ACHN (cell line): ENCODE measurements around the gene FXYD6.
"Not testable (repeated sequence)": the region's sequence is repeated elsewhere in the genome, so short reads cannot be mapped to it uniquely, and the experiment has no call there.

Experiments used
- DNase-seq: peaks from one replicate; pipeline ENCODE4 v3.0.0-alpha.2; 2015
- in situ Hi-C: cut with HindIII; loops from 2 replicates; pipeline ENCODE4 v1.10.0; 2017; ENCODE audit warnings: low sequenced_read_pairs, low pct_ligation_motif_present, low pct_unique_long_range_greater_than_20kb

The FXYD6 gene

GRCh38 chr11:117874253-117874909 lies 2.1 kb downstream of the FXYD6 start:
- DNase-seq = no peak
- in situ Hi-C loops = no loop called here

GRCh38 chr11:117873828-117874125 lies 2.7 kb downstream of the FXYD6 start:
- DNase-seq = no peak
- in situ Hi-C loops = no loop called here

GRCh38 chr11:117872975-117873827 lies 3.3 kb downstream of the FXYD6 start:
- no peak for DNase-seq
- in situ Hi-C loops = no loop called here

GRCh38 chr11:117872420-117872961 lies 4.0 kb downstream of the FXYD6 start:
- no peak for DNase-seq
- in situ Hi-C loops = no loop called here

GRCh38 chr11:117871784-117872183 lies 4.7 kb downstream of the FXYD6 start:
- in situ Hi-C loops = no loop called here

GRCh38 chr11:117871160-117871559 lies 5.3 kb downstream of the FXYD6 start:
- DNase-seq = no peak
- in situ Hi-C loops = no loop called here

More at GRCh38 chr11:117871784-117872183, 4.7 kb downstream of the FXYD6 start:
- DNase-seq = no peak

GRCh38 chr11:117870103-117870952 lies 6.1 kb downstream of the FXYD6 start:
- in situ Hi-C loops = no loop called here
- DNase-seq = no peak

- DNase-seq = no peak
- in situ Hi-C loops = no loop called here
These were observed 6.9 kb downstream of the FXYD6 start for GRCh38 chr11:117869604-117870003.

GRCh38 chr11:117868815-117869561 lies 7.5 kb downstream of the FXYD6 start:
- in situ Hi-C loops = no loop called here
- DNase-seq = no peak

- in situ Hi-C loops = no loop called here
These were observed 8.4 kb downstream of the FXYD6 start for GRCh38 chr11:117868088-117868487.

GRCh38 chr11:117866526-117866925 lies 9.9 kb downstream of the FXYD6 start:
- no peak for DNase-seq
- in situ Hi-C loops = no loop called here

More at GRCh38 chr11:117868088-117868487, 8.4 kb downstream of the FXYD6 start:
- DNase-seq = no peak

- in situ Hi-C loops, DNase-seq: not testable (repeated sequence)
These were observed 10.9 kb downstream of the FXYD6 start for GRCh38 chr11:117865546-117865945.

GRCh38 chr11:117863383-117863782 lies 13.1 kb downstream of the FXYD6 start:
- DNase-seq = no peak
- in situ Hi-C loops = no loop called here

GRCh38 chr11:117862753-117863152 lies 13.7 kb downstream of the FXYD6 start:
- no peak for DNase-seq
- in situ Hi-C loops = no loop called here

- in situ Hi-C loops = no loop called here
- no peak for DNase-seq
These were observed 14.3 kb downstream of the FXYD6 start for GRCh38 chr11:117862019-117862725.

GRCh38 chr11:117861151-117862018 lies 15.1 kb downstream of the FXYD6 start:
- no peak for DNase-seq
- in situ Hi-C loops = no loop called here

GRCh38 chr11:117860139-117860538 lies 16.3 kb downstream of the FXYD6 start:
- in situ Hi-C loops = no loop called here
- DNase-seq = no peak
